ENCODE results near the gene TMCC2.

Gene TMCC2

DNA sequence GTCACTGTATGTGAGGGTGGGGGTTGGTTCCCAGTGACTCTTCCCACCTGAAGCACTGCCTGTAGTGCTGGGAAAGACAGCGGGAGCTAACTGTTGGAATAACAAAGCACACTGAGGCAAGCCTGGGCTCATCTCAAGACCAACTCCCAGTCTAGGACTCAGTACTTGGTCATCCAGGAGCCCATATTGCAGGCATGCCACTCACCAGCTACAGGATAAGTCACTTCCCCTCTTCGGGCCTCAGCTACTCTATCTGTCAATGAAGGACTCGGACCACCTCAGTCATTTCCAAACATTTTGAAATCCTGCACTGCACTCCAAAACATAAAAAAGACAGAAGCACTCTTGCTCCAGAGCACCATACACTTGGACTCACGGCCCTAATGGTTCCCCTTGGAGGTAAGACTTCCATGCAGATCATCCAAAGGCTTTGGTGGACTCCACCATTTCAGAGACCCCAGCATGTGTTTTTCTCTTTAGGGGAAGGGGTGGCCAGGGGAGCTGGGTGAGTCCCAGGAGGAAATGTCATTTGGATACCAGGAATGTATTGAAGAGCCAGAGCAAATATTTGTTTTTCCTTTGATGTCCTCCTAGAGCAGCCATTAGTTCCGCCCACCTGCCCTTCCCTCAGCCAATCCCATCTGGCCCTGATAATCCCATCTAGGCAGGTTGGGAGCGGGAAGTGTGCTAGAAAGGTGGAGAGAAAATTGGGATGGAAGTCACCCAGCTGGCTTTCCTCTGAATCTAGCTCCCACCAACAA is 90.7 kb downstream of the TMCC2 start:
- TF ChIP-seq TCF12 (IDR thresholded peaks at IDR 0.05; ENCODE audit: low read depth), result no peak
- TF ChIP-seq, protein P1, sequence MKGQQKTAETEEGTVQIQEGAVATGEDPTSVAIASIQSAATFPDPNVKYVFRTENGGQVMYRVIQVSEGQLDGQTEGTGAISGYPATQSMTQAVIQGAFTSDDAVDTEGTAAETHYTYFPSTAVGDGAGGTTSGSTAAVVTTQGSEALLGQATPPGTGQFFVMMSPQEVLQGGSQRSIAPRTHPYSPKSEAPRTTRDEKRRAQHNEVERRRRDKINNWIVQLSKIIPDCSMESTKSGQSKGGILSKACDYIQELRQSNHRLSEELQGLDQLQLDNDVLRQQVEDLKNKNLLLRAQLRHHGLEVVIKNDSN (IDR thresholded peaks at IDR 0.05), result no peak
- no peak for TF ChIP-seq FOXM1 (IDR thresholded peaks at IDR 0.05; ENCODE audit: borderline replicate concordance, low read depth)
- TF ChIP-seq YY1 (IDR thresholded peaks at IDR 0.05; ENCODE audit: low read depth), result no peak
- TF ChIP-seq RAD21 (IDR thresholded peaks at IDR 0.05; ENCODE audit: low read depth), result no peak
- TF ChIP-seq, protein P2, sequence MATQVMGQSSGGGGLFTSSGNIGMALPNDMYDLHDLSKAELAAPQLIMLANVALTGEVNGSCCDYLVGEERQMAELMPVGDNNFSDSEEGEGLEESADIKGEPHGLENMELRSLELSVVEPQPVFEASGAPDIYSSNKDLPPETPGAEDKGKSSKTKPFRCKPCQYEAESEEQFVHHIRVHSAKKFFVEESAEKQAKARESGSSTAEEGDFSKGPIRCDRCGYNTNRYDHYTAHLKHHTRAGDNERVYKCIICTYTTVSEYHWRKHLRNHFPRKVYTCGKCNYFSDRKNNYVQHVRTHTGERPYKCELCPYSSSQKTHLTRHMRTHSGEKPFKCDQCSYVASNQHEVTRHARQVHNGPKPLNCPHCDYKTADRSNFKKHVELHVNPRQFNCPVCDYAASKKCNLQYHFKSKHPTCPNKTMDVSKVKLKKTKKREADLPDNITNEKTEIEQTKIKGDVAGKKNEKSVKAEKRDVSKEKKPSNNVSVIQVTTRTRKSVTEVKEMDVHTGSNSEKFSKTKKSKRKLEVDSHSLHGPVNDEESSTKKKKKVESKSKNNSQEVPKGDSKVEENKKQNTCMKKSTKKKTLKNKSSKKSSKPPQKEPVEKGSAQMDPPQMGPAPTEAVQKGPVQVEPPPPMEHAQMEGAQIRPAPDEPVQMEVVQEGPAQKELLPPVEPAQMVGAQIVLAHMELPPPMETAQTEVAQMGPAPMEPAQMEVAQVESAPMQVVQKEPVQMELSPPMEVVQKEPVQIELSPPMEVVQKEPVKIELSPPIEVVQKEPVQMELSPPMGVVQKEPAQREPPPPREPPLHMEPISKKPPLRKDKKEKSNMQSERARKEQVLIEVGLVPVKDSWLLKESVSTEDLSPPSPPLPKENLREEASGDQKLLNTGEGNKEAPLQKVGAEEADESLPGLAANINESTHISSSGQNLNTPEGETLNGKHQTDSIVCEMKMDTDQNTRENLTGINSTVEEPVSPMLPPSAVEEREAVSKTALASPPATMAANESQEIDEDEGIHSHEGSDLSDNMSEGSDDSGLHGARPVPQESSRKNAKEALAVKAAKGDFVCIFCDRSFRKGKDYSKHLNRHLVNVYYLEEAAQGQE (IDR thresholded peaks at IDR 0.05; ENCODE audit: low read depth), result no peak
- TF ChIP-seq, protein P3, sequence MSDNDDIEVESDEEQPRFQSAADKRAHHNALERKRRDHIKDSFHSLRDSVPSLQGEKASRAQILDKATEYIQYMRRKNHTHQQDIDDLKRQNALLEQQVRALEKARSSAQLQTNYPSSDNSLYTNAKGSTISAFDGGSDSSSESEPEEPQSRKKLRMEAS (IDR thresholded peaks at IDR 0.05), result no peak
- TF ChIP-seq EP300 (IDR thresholded peaks at IDR 0.05; ENCODE audit: borderline replicate concordance), result no peak
- TF ChIP-seq TAF1 (IDR thresholded peaks at IDR 0.05; ENCODE audit: low read depth), result no peak
- no peak for TF ChIP-seq CREB1 (IDR thresholded peaks at IDR 0.05; ENCODE audit: low read depth)
- TF ChIP-seq NFIC (IDR thresholded peaks at IDR 0.05), result no peak
- no peak for TF ChIP-seq ZBTB7A (IDR thresholded peaks at IDR 0.05; ENCODE audit: low read depth)
- no peak for TF ChIP-seq EGR1 (IDR thresholded peaks at IDR 0.05)
- TF ChIP-seq TEAD4 (IDR thresholded peaks at IDR 0.05), result no peak
- TF ChIP-seq CEBPB (IDR thresholded peaks at IDR 0.05), result no peak

DNA sequence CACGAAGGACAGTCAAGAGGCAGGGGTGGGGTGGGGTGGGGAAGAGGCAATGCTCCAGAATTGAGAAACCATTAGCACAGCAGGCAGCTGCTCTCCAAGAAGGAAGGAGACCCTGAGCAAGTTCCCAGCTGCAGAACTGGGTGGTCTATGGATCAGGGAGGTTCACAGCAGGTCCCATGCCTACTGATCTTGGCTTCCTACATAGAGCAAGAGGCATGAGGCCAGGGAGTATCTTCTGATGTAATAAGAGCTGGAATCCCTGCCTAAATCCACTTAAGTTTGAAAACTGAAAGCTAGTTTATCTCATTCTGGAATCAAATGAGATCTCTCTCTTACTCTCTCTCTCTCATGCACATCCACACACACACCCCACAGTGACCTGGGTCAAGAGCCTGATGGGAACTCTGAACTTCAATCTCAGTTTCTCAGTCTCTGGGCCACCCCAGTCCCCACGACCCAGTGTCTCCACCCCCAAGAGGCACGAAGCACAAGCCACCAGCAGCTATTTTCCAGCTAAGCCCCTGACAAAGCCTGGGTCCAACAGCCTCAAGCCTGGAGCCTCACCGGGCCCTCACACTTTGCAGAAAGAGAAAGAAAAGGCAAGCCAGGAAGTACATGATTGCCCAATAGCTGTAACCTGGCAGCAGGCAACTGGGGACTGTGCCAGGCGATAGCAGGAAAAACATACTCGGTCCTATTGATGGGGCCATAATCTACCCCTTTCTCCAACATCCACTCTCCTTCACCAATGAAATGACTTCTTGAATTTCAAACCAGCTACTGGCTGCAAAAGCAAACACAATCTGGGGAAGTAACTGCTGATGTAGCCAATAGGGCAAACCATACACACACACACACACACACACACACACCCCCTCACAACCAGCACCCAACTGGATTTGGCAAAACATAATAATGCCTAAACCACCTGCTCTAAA is 91.6 kb downstream of the TMCC2 start:
- no peak for TF ChIP-seq TEAD4 (IDR thresholded peaks at IDR 0.05)
- no peak for TF ChIP-seq YY1 (IDR thresholded peaks at IDR 0.05; ENCODE audit: low read depth)
- TF ChIP-seq CEBPB (IDR thresholded peaks at IDR 0.05), result peak; percentile 98
- TF ChIP-seq FOXM1 (IDR thresholded peaks at IDR 0.05; ENCODE audit: borderline replicate concordance, low read depth), result peak; percentile 38; the same call in 1 of the 2 replicates
- TF ChIP-seq, protein P3 (IDR thresholded peaks at IDR 0.05), result peak; percentile 44; the same call in 1 of the 2 replicates
- no peak for TF ChIP-seq EGR1 (IDR thresholded peaks at IDR 0.05)
- TF ChIP-seq NFIC (IDR thresholded peaks at IDR 0.05), result peak; percentile 76; the same call in 1 of the 2 replicates

DNA sequence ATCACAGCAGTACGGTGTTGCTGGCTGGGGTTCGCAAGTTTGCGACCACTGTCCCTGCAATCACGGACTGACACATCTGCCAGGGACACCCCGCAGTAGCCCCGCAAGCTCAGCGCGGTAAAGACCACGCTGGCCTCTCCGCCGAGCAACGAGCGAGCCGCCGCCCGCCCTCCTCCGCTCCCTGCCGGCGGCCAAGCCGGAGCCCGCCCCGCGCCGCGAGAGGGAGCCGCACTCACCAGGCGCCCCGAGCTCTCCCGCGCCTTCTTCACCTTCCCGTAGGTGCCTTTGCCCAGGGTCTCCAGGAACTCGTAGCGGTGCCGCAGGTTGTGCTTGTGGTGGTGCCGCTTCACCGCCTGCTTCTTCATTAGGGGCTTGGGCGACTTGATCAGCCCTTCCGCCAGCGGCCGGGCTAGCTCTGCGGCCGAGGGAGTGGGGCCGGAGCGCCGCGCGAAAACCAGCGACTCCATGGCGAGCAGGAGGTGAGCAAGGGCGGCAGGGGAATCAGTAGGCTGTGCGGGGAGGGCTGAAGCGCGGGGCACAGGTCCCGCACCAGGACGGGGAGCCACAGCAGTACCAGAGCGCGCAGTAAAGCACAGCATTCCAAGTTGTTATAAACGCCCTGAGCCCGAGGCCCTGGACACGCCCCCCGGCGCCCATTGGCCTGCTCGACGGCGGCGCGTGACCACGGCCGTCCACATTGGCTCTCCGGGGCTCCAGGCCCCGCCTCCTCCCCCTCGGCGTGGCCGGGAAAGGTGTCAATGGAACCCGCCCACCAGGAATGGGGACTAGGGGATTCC is 93.6 kb downstream of the TMCC2 start, which contains the start of gene NUAK2:
Gene NUAK2 (minus strand): TSS at position 584 of the 797 bp plus-strand sequence. CDS start 117 bp downstream, at position 467.
- TF ChIP-seq FOXM1 (IDR thresholded peaks at IDR 0.05; ENCODE audit: borderline replicate concordance, low read depth) (no peak), NFIC (IDR thresholded peaks at IDR 0.05) (no peak), CEBPB (IDR thresholded peaks at IDR 0.05) (no peak), TCF12 (IDR thresholded peaks at IDR 0.05; ENCODE audit: low read depth) (peak; percentile 51; the same call in 1 of the 2 replicates), TAF1 (IDR thresholded peaks at IDR 0.05; ENCODE audit: low read depth) (peak; percentile 89), CREB1 (IDR thresholded peaks at IDR 0.05; ENCODE audit: low read depth) (no peak), YY1 (IDR thresholded peaks at IDR 0.05; ENCODE audit: low read depth) (no peak), EGR1 (IDR thresholded peaks at IDR 0.05) (no peak), EP300 (IDR thresholded peaks at IDR 0.05; ENCODE audit: borderline replicate concordance) (0 out of 2 replicates have a peak, but pooled peaks have one; percentile 25), ZBTB7A (IDR thresholded peaks at IDR 0.05; ENCODE audit: low read depth) (peak; percentile 47; the same call in 1 of the 2 replicates), TEAD4 (IDR thresholded peaks at IDR 0.05) (peak; percentile 52; the same call in 1 of the 2 replicates), RAD21 (IDR thresholded peaks at IDR 0.05; ENCODE audit: low read depth) (no peak)
- TF ChIP-seq, protein P2 (IDR thresholded peaks at IDR 0.05; ENCODE audit: low read depth), result no peak
- TF ChIP-seq, protein P1 (IDR thresholded peaks at IDR 0.05), result peak; percentile 91
- TF ChIP-seq, protein P3 (IDR thresholded peaks at IDR 0.05), result peak; percentile 89

DNA sequence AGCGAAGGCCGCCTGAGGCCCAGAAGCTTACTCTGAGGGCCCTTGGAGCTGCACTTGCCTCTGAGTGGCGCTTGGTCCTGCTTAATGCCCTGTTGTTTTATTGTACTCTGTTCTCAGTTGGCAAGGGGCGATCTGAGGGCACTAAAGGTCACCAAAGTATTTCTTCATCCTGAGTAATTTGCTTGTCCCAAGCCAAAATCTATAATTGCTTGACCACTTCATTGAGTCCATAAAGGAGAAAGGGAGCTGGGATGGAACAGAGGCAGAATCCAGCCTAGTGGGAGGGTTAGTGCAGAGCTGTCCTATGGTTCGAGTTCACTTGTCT is 94.2 kb downstream of the TMCC2 start:
- TF ChIP-seq NFIC (IDR thresholded peaks at IDR 0.05) (no peak), EP300 (IDR thresholded peaks at IDR 0.05; ENCODE audit: borderline replicate concordance) (0 out of 2 replicates have a peak, but pooled peaks have one; percentile 3)

Measured in Ishikawa (cell line).